Effector memory CD4-positive, alpha-beta T cell (primary cell): ENCODE data around the gene SMIM35.

ENCODE experiments used
- DNase-seq, 3 donors: peaks; one replicate each; pipeline ENCODE4 v3.0.0-alpha.2; 2020
- H3K27ac ChIP-seq: 2 replicates; pipeline ENCODE4 v1.7.0; 2013; ENCODE audit warnings: mild to moderate bottlenecking, low read length, moderate library complexity; ENCODE audit not compliant: insufficient read depth, poor library complexity, severe bottlenecking
- H3K27me3 ChIP-seq: replicated peaks from 2 replicates; pipeline ENCODE4 v1.7.0; 2013; ENCODE audit warnings: mild to moderate bottlenecking, low read length; ENCODE audit not compliant: insufficient read depth, control insufficient read depth, poor library complexity, severe bottlenecking
- H3K36me3 ChIP-seq: 2 replicates; pipeline ENCODE4 v1.7.0; 2013; ENCODE audit warnings: mild to moderate bottlenecking, low read length, moderate library complexity; ENCODE audit not compliant: control insufficient read depth, insufficient read depth
- H3K4me1 ChIP-seq: 2 replicates; pipeline ENCODE4 v1.7.0; 2013; ENCODE audit warnings: low read length, mild to moderate bottlenecking; ENCODE audit not compliant: control insufficient read depth, insufficient read depth, poor library complexity, severe bottlenecking
- H3K4me3 ChIP-seq: 2 replicates; pipeline ENCODE4 v1.7.0; 2013; ENCODE audit warnings: low read length, low read depth, mild to moderate bottlenecking; ENCODE audit not compliant: insufficient read depth, poor library complexity, severe bottlenecking
- H3K9me3 ChIP-seq: 2 replicates; pipeline ENCODE4 v1.7.0; 2013; ENCODE audit warnings: mild to moderate bottlenecking, low read length, moderate library complexity; ENCODE audit not compliant: control insufficient read depth

Gene SMIM35

GRCh38 chr11:118109231-118109630 lies 22.5 kb upstream of the SMIM35 start:
- no peak for DNase-seq
- no peaks in the 10 kb centered on the region for H3K36me3 ChIP-seq
- no peak overlapping the region for H3K4me3 ChIP-seq
- H3K27me3 ChIP-seq, result no peaks in the 10 kb centered on the region
- H3K27ac ChIP-seq, result no peak overlapping the region
- no peaks in the 10 kb centered on the region for H3K4me1 ChIP-seq
- H3K9me3 ChIP-seq, result no peaks in the 10 kb centered on the region

GRCh38 chr11:118108513-118108912 lies 21.8 kb upstream of the SMIM35 start:
- no peaks in the 10 kb centered on the region for H3K36me3 ChIP-seq
- H3K27ac ChIP-seq, result no peak overlapping the region
- no peak for DNase-seq
- H3K9me3 ChIP-seq, result no peaks in the 10 kb centered on the region
- no peak overlapping the region for H3K4me3 ChIP-seq
- no peaks in the 10 kb centered on the region for H3K27me3 ChIP-seq
- no peaks in the 10 kb centered on the region for H3K4me1 ChIP-seq

- H3K36me3 ChIP-seq, result no peaks in the 10 kb centered on the region
- no peak overlapping the region for H3K4me3 ChIP-seq
- no peaks in the 10 kb centered on the region for H3K9me3 ChIP-seq
- no peak overlapping the region for H3K27ac ChIP-seq
- H3K27me3 ChIP-seq, result no peaks in the 10 kb centered on the region
- DNase-seq, result no peak
- H3K4me1 ChIP-seq, result no peaks in the 10 kb centered on the region
Observed at GRCh38 chr11:118106789-118107335, 20.1 kb upstream of the SMIM35 start.

GRCh38 chr11:118105657-118106305 lies 19.0 kb upstream of the SMIM35 start:
- no peak overlapping the region for H3K4me3 ChIP-seq
- no peaks in the 10 kb centered on the region for H3K9me3 ChIP-seq
- no peaks in the 10 kb centered on the region for H3K4me1 ChIP-seq
- no peak for DNase-seq
- no peaks in the 10 kb centered on the region for H3K27me3 ChIP-seq
- H3K36me3 ChIP-seq, result no peaks in the 10 kb centered on the region
- H3K27ac ChIP-seq, result no peak overlapping the region

GRCh38 chr11:118104491-118104890 lies 17.7 kb upstream of the SMIM35 start:
- Histone ChIP-seq H3K27ac (no peak overlapping the region), H3K27me3 (no peaks in the 10 kb centered on the region), H3K4me3 (no peak overlapping the region), H3K4me1 (no peaks in the 10 kb centered on the region), H3K9me3 (no peaks in the 10 kb centered on the region), H3K36me3 (no peaks in the 10 kb centered on the region)
- no peak for DNase-seq

- H3K36me3 ChIP-seq, result no peaks in the 10 kb centered on the region
- no peak for DNase-seq
- no peaks in the 10 kb centered on the region for H3K27me3 ChIP-seq
- no peaks in the 10 kb centered on the region for H3K4me1 ChIP-seq
- no peak overlapping the region for H3K4me3 ChIP-seq
- H3K9me3 ChIP-seq, result no peaks in the 10 kb centered on the region
- no peak overlapping the region for H3K27ac ChIP-seq
Observed at GRCh38 chr11:118102721-118103261, 16.0 kb upstream of the SMIM35 start.

GRCh38 chr11:118100691-118101232 lies 14.0 kb upstream of the SMIM35 start:
- H3K27me3 ChIP-seq, result no peaks in the 10 kb centered on the region
- H3K36me3 ChIP-seq, result no peaks in the 10 kb centered on the region
- no peaks in the 10 kb centered on the region for H3K4me1 ChIP-seq
- no peaks in the 10 kb centered on the region for H3K9me3 ChIP-seq
- no peak overlapping the region for H3K27ac ChIP-seq
- no peak overlapping the region for H3K4me3 ChIP-seq
- no peak for DNase-seq

GRCh38 chr11:118099838-118100556 lies 13.2 kb upstream of the SMIM35 start:
- Histone ChIP-seq H3K4me3 (no peak overlapping the region), H3K27me3 (no peaks in the 10 kb centered on the region), H3K4me1 (no peaks in the 10 kb centered on the region), H3K27ac (no peak overlapping the region), H3K36me3 (no peaks in the 10 kb centered on the region), H3K9me3 (no peaks in the 10 kb centered on the region)
- DNase-seq, result no peak

- H3K36me3 ChIP-seq, result no peaks in the 10 kb centered on the region
- no peaks in the 10 kb centered on the region for H3K9me3 ChIP-seq
- DNase-seq, result no peak
- no peak overlapping the region for H3K27ac ChIP-seq
- no peaks in the 10 kb centered on the region for H3K4me1 ChIP-seq
- H3K4me3 ChIP-seq, result no peak overlapping the region
- no peaks in the 10 kb centered on the region for H3K27me3 ChIP-seq
Observed at GRCh38 chr11:118098996-118099837, 12.5 kb upstream of the SMIM35 start.
